ENCODE results near the gene CD300LF. TPM values are rescaled to one million over a fixed set of nuclear protein-coding genes. Genes with fewer than 3 reads are reported as not detected.
A peak's percentile ranks its signal among the peaks of the same experiment; 100 is the strongest.

Gene CD300LF
- total and polyA plus RNA-seq, 9 of the 15 experiments (the other 6 are each of a cell fraction or from before 2014, with no cell fraction given): not detected

- no peak for TF ChIP-seq FOXM1 (IDR thresholded peaks at IDR 0.05; ENCODE audit: low read depth)
- peak; percentile 93; the same call in 1 of the 2 replicates for TF ChIP-seq FOXM1 (CRISPR knock-in tag; IDR thresholded peaks at IDR 0.05; ENCODE audit: low read depth)
- peak; percentile 65; the same call in 1 of the 2 replicates for TF ChIP-seq CHAMP1 (IDR thresholded peaks at IDR 0.05)
- 0 out of 2 replicates have a peak, but pooled peaks have one; percentile 24 for TF ChIP-seq ZNF766 (CRISPR knock-in tag; conservative IDR thresholded peaks at IDR 0.05)
- TF ChIP-seq ZEB2 (IDR thresholded peaks at IDR 0.05): no peak
- TF ChIP-seq TCF3 (CRISPR knock-in tag; IDR thresholded peaks at IDR 0.05): 0 out of 2 replicates have a peak, but pooled peaks have one; percentile 22
- peak; percentile 27; the same call in 1 of the 2 replicates for TF ChIP-seq USF1 (CRISPR knock-in tag; IDR thresholded peaks at IDR 0.05)
- peak in 1 of 2 experiments; percentile 85; a peak in 2 of 4 replicates for TF ChIP-seq MAZ (CRISPR knock-in tag; conservative IDR thresholded peaks at IDR 0.05 in 1 of 2, IDR thresholded peaks at IDR 0.05 in 1 of 2)
- TF ChIP-seq ZNF512 (tag; IDR thresholded peaks at IDR 0.05): no peak
- TF ChIP-seq ARID2 (IDR thresholded peaks at IDR 0.05): no peak
- peak; percentile 76 for TF ChIP-seq CREM (IDR thresholded peaks at IDR 0.05; ENCODE audit: low read depth)
- TF ChIP-seq NONO (IDR thresholded peaks at IDR 0.05; ENCODE audit: low read depth in 2 of 2, low read length in 1 of 2): no peak
- TF ChIP-seq GABPB1 (CRISPR knock-in tag; IDR thresholded peaks at IDR 0.05): peak; percentile 86
- TF ChIP-seq NFATC3 (IDR thresholded peaks at IDR 0.05): no peak
- no peak for TF ChIP-seq SRSF3 (IDR thresholded peaks at IDR 0.05; ENCODE audit: insufficient read depth, low read length)
- TF ChIP-seq MTA3 (IDR thresholded peaks at IDR 0.05; ENCODE audit: borderline replicate concordance): no peak
- 0 out of 4 replicates have a peak, but pooled peaks of 1 of the 2 experiments have one; percentile 31 for TF ChIP-seq ZNF639 (CRISPR knock-in tag; conservative IDR thresholded peaks at IDR 0.05 in 1 of 2, IDR thresholded peaks at IDR 0.05 in 1 of 2)
- no peak for TF ChIP-seq SMARCA5 (IDR thresholded peaks at IDR 0.05)
- TF ChIP-seq NR3C1 (CRISPR knock-in tag; IDR thresholded peaks at IDR 0.05): peak; percentile 98
- no peak for TF ChIP-seq CHD2 (IDR thresholded peaks at IDR 0.05; ENCODE audit: low read depth, low read length)
- no peak for TF ChIP-seq MECOM (CRISPR knock-in tag; IDR thresholded peaks at IDR 0.05)
- TF ChIP-seq NCOA6 (IDR thresholded peaks at IDR 0.05): peak; percentile 90
- TF ChIP-seq TBL1XR1 (IDR thresholded peaks at IDR 0.05; ENCODE audit: low read length in 2 of 2): no peak
Observed at GRCh38 chr17:74671031-74671771, 41.5 kb downstream of the CD300LF start (continued).

Data from K562 (cell line).